ENCODE results near the gene IL22RA1. TPM values are rescaled to one million over a fixed set of nuclear protein-coding genes. Genes with fewer than 3 reads are reported as not detected.

Gene IL22RA1
- polyA plus RNA-seq, 1 donor from 2014 or later = not detected

DNA sequence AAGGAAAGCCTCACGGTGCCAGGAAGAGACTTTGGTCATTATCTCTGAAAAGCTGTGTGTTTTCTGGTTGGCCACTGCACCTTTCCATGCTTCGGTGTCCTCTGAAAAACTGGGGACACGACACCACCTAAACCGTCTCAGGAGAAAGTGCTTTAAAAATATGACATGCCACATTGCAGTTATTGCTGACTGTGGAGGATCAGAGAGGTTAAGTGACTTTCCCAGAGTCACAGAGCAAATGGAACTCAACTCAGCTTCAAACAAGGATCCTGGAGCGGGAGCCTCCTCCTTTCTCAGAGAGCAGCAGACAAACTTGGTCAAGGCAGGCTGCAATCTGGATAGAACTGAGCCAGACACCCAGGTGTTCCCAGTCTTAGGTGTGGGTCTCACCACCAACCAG lies 44.8 kb downstream of the IL22RA1 start:
- TF ChIP-seq TAF1 (IDR thresholded peaks at IDR 0.05; ENCODE audit: low read depth) (no peak), POLR2AphosphoS5 (IDR thresholded peaks at IDR 0.05) (no peak), MXI1 (conservative IDR thresholded peaks at IDR 0.05; ENCODE audit: poor library complexity, severe bottlenecking) (no peak), RAD21 (conservative IDR thresholded peaks at IDR 0.05) (no peak), REST (IDR thresholded peaks at IDR 0.05; ENCODE audit: borderline replicate concordance) (no peak), SMC3 (conservative IDR thresholded peaks at IDR 0.05; ENCODE audit: poor library complexity) (no peak), EZH2 (IDR thresholded peaks at IDR 0.05; ENCODE audit: borderline replicate concordance, insufficient read depth, low read length, poor library complexity, severe bottlenecking) (no peak), EP300 (conservative IDR thresholded peaks at IDR 0.05; ENCODE audit: poor library complexity, severe bottlenecking) (no peak)
- TF ChIP-seq, protein P1, sequence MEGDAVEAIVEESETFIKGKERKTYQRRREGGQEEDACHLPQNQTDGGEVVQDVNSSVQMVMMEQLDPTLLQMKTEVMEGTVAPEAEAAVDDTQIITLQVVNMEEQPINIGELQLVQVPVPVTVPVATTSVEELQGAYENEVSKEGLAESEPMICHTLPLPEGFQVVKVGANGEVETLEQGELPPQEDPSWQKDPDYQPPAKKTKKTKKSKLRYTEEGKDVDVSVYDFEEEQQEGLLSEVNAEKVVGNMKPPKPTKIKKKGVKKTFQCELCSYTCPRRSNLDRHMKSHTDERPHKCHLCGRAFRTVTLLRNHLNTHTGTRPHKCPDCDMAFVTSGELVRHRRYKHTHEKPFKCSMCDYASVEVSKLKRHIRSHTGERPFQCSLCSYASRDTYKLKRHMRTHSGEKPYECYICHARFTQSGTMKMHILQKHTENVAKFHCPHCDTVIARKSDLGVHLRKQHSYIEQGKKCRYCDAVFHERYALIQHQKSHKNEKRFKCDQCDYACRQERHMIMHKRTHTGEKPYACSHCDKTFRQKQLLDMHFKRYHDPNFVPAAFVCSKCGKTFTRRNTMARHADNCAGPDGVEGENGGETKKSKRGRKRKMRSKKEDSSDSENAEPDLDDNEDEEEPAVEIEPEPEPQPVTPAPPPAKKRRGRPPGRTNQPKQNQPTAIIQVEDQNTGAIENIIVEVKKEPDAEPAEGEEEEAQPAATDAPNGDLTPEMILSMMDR (IDR thresholded peaks at IDR 0.05; ENCODE audit: poor library complexity, severe bottlenecking) = no peak
- Histone ChIP-seq H3K4me3 (ENCODE audit: low read length) (no peak overlapping the region), H3F3A (ENCODE audit: insufficient read depth, low read length, poor library complexity, severe bottlenecking) (no peaks in the 10 kb centered on the region), H3K79me2 (replicated peaks; ENCODE audit: insufficient read depth, low read length) (no peaks in the 10 kb centered on the region), H3K36me3 (ENCODE audit: insufficient read depth, low read length) (no peaks in the 10 kb centered on the region), H3K9me2 (ENCODE audit: insufficient read depth, low read length) (no peaks in the 10 kb centered on the region), H4K20me1 (ENCODE audit: insufficient read depth) (no peaks in the 10 kb centered on the region), H3K27me3 (ENCODE audit: insufficient read depth, low read depth, low read length) (no peaks in the 10 kb centered on the region), H3K27ac (ENCODE audit: low read length) (no peak overlapping the region), H3K9me3 (ENCODE audit: low read length) (no peaks in the 10 kb centered on the region), H3K4me2 (ENCODE audit: low read length) (no peak overlapping the region), H3K9ac (ENCODE audit: low read length) (no peak overlapping the region), H2AFZ (ENCODE audit: low read depth, low read length) (no peak overlapping the region)

GRCh38 chr1:24097663-24098062 lies 45.3 kb downstream of the IL22RA1 start:
- Histone ChIP-seq H3K36me3 (ENCODE audit: insufficient read depth, low read length) (no peaks in the 10 kb centered on the region), H4K20me1 (ENCODE audit: insufficient read depth) (no peaks in the 10 kb centered on the region), H3K9me3 (ENCODE audit: low read length) (no peaks in the 10 kb centered on the region), H3K79me2 (replicated peaks; ENCODE audit: insufficient read depth, low read length) (no peaks in the 10 kb centered on the region), H3K4me3 (ENCODE audit: low read length) (no peak overlapping the region), H2AFZ (ENCODE audit: low read depth, low read length) (no peak overlapping the region), H3K4me2 (ENCODE audit: low read length) (no peak overlapping the region), H3K9ac (ENCODE audit: low read length) (no peak overlapping the region), H3K9me2 (ENCODE audit: insufficient read depth, low read length) (no peaks in the 10 kb centered on the region), H3K27me3 (ENCODE audit: insufficient read depth, low read depth, low read length) (no peaks in the 10 kb centered on the region), H3F3A (ENCODE audit: insufficient read depth, low read length, poor library complexity, severe bottlenecking) (no peaks in the 10 kb centered on the region), H3K27ac (ENCODE audit: low read length) (no peak overlapping the region)
- TF ChIP-seq SMC3 (conservative IDR thresholded peaks at IDR 0.05; ENCODE audit: poor library complexity) (no peak), EZH2 (IDR thresholded peaks at IDR 0.05; ENCODE audit: borderline replicate concordance, insufficient read depth, low read length, poor library complexity, severe bottlenecking) (no peak), RAD21 (conservative IDR thresholded peaks at IDR 0.05) (no peak)

DNA sequence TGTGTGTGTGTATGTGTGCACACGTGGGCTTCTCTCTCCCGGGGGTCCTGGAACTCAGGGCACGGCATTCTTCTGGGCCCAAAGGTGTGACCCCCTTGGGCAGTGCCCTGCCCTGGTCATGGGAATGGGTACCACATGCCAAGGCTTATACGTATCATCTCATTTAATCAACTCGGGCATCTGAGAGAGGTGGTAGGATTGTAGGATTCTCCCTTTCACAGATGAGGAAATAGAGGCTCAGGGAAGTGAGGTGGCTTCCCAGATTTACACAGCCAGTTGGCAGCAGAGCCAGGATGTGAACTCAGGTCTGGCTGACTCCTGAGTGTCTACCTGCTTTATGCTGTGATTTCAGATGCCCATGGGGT lies 46.2 kb downstream of the IL22RA1 start:
- Histone ChIP-seq H3F3A (ENCODE audit: insufficient read depth, low read length, poor library complexity, severe bottlenecking) (no peaks in the 10 kb centered on the region), H3K4me3 (ENCODE audit: low read length) (no peak overlapping the region), H3K79me2 (replicated peaks; ENCODE audit: insufficient read depth, low read length) (no peaks in the 10 kb centered on the region)

More for the DNA sequence above, 46.2 kb downstream of the IL22RA1 start:
- Histone ChIP-seq H3K9me2 (ENCODE audit: insufficient read depth, low read length) (no peaks in the 10 kb centered on the region), H2AFZ (ENCODE audit: low read depth, low read length) (no peak overlapping the region), H4K20me1 (ENCODE audit: insufficient read depth) (no peaks in the 10 kb centered on the region), H3K4me2 (ENCODE audit: low read length) (no peak overlapping the region), H3K9me3 (ENCODE audit: low read length) (no peaks in the 10 kb centered on the region), H3K27me3 (ENCODE audit: insufficient read depth, low read depth, low read length) (no peaks in the 10 kb centered on the region), H3K9ac (ENCODE audit: low read length) (no peak overlapping the region), H3K27ac (ENCODE audit: low read length) (no peak overlapping the region), H3K36me3 (ENCODE audit: insufficient read depth, low read length) (no peaks in the 10 kb centered on the region)
- TF ChIP-seq RAD21 (conservative IDR thresholded peaks at IDR 0.05) (no peak), SMC3 (conservative IDR thresholded peaks at IDR 0.05; ENCODE audit: poor library complexity) (no peak), EP300 (conservative IDR thresholded peaks at IDR 0.05; ENCODE audit: poor library complexity, severe bottlenecking) (no peak), EZH2 (IDR thresholded peaks at IDR 0.05; ENCODE audit: borderline replicate concordance, insufficient read depth, low read length, poor library complexity, severe bottlenecking) (no peak), POLR2AphosphoS5 (IDR thresholded peaks at IDR 0.05) (no peak)
